NT2/D1 (cell line): ENCODE data around the gene ADAP2.

Experiments
- DNase-seq: peaks from one replicate; pipeline ENCODE4 v3.0.0-alpha.2; 2011; ENCODE audit warnings: low read depth, low spot score
- H3K27me3 ChIP-seq: 2 replicates; pipeline ENCODE4 v1.6.0; 2011; ENCODE audit warnings: mild to moderate bottlenecking; ENCODE audit not compliant: insufficient read length, insufficient read depth
- H3K36me3 ChIP-seq: 2 replicates; pipeline ENCODE4 v1.6.1; 2011; ENCODE audit warnings: mild to moderate bottlenecking, low read length, mixed read lengths; ENCODE audit not compliant: insufficient read depth, insufficient read length
- H3K4me1 ChIP-seq: 2 replicates; pipeline ENCODE4 v1.5.1; 2011; ENCODE audit not compliant: insufficient read depth, insufficient read length
- H3K4me3 ChIP-seq: 2 replicates; pipeline ENCODE4 v1.5.1; 2011; ENCODE audit warnings: low read depth; ENCODE audit not compliant: insufficient read length
- H3K9ac ChIP-seq: 2 replicates; pipeline ENCODE4 v1.6.0; 2011; ENCODE audit warnings: low read depth; ENCODE audit not compliant: insufficient read length
- H3K9me3 ChIP-seq: 2 replicates; pipeline ENCODE4 v1.5.1; 2011; ENCODE audit warnings: mild to moderate bottlenecking, low read length; ENCODE audit not compliant: insufficient read depth
- SUZ12 ChIP-seq: IDR thresholded peaks from 2 replicates; pipeline ENCODE4 v1.6.1; 2011; ENCODE audit not compliant: insufficient read length, insufficient read depth; ENCODE audit errors: extremely low read depth
- YY1 ChIP-seq: IDR thresholded peaks from 2 replicates; pipeline ENCODE4 v1.6.1; 2011; ENCODE audit not compliant: insufficient read length, insufficient read depth
- ZNF274 ChIP-seq: IDR thresholded peaks from 2 replicates; pipeline ENCODE4 v1.6.1; 2011; ENCODE audit warnings: mild to moderate bottlenecking, low read depth, low read length

The ADAP2 gene

DNA sequence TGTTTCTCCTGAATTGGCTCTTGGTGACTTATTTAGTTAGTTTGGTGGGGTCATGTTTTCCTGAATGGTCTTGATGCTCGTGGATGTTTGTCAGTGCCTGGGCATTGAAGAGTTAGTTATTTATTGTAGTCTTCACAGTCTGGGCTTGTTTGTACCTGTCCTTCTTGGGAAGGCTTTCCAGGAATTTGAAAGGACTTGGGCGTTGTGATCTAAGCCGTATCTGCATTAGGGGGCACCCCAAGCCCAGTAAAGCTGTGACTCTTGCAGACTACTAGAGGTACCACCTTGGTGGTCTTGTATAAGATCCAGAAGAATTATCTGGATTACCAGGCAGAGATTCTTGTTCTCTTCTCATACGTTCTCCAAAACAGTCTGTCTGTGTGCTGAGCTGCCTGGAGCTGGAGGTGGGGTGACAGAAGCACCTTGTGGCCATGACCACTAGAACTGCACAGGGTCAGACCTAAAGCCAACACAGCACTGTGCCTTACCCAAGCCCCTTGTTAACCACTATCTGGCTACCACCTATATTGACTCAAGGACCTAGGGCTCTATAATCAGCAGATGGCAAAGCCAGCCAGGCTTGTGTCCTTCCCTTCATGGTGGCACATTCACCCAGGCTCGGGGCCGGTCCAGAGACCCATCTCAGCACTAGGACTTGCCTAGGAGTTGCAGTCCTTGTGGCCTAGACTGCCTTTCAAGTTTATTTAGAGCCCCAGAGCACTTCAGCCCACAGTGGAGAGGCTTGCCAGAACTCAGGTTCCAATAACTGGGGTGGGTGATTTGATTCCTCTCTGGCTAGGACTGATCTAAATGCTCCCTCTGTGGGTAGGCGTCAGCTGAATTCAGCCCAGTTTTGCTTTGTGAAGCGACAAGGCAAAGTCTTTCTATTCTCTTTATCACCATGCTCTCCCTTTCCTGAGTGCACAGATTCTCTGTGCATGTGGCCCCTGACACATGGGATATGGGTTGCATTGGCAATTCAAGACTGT is 60.1 kb downstream of the ADAP2 start:
- no peak overlapping the region for H3K4me3 ChIP-seq
- H3K9me3 ChIP-seq: no peaks in the 10 kb centered on the region
- no peak for TF ChIP-seq ZNF274
- TF ChIP-seq SUZ12: no peak
- no peak overlapping the region for H3K9ac ChIP-seq
- no peaks in the 10 kb centered on the region for H3K27me3 ChIP-seq
- no peak for DNase-seq
- H3K4me1 ChIP-seq: no peaks in the 10 kb centered on the region
- peaks cover 3% of the 10 kb centered on the region for H3K36me3 ChIP-seq

DNA sequence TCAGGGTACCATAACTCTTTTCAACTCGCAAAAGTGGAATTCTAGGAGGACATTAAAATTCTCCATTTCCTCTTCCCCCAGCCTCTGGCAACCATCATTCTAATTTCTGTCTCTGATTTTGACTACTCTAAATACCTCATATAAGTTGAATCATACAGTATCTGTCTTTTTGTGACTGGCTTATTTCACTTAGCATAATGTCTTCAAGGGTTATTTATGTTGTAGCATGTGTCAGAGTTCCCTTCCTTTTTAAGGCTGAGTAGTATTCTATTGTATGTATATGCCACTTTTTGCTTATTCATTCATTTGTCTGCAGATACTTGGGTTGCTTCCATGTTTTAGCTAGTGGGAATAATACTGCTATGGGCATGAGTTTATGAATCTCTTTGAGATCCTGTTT is 61.1 kb downstream of the ADAP2 start:
- no peaks in the 10 kb centered on the region for H3K27me3 ChIP-seq
- TF ChIP-seq YY1 (no peak), ZNF274 (no peak), SUZ12 (no peak)
- peaks cover 3% of the 10 kb centered on the region for H3K36me3 ChIP-seq
- no peak overlapping the region for H3K9ac ChIP-seq
- no peaks in the 10 kb centered on the region for H3K4me1 ChIP-seq
- DNase-seq: no peak
- no peak overlapping the region for H3K4me3 ChIP-seq
- no peaks in the 10 kb centered on the region for H3K9me3 ChIP-seq

DNA sequence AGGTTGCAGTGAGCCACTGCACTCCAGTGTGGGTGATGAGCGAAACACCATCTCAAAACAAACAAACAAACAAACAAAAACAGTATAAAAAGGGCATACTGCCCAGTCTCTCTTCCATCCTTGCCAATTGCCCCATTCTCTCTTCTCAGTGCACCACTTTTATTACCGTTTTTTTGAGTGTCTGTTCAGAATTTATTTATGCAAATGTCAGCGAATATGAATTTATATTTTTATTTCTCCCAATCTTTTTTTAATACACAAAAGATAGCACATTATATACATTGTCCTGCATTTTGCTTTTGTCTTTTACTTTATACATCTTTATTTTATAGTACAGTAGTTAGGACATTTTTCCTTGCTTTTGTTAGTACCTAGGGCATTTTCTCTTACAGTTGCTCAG is 68.7 kb downstream of the ADAP2 start:
- no peaks in the 10 kb centered on the region for H3K4me1 ChIP-seq
- peaks cover 5% of the 10 kb centered on the region for H3K36me3 ChIP-seq
- no peaks in the 10 kb centered on the region for H3K9me3 ChIP-seq
- H3K4me3 ChIP-seq: no peak overlapping the region
- DNase-seq: no peak
- no peak overlapping the region for H3K9ac ChIP-seq
- no peaks in the 10 kb centered on the region for H3K27me3 ChIP-seq
- no peak for TF ChIP-seq ZNF274
- TF ChIP-seq SUZ12: no peak
- TF ChIP-seq YY1: no peak

DNA sequence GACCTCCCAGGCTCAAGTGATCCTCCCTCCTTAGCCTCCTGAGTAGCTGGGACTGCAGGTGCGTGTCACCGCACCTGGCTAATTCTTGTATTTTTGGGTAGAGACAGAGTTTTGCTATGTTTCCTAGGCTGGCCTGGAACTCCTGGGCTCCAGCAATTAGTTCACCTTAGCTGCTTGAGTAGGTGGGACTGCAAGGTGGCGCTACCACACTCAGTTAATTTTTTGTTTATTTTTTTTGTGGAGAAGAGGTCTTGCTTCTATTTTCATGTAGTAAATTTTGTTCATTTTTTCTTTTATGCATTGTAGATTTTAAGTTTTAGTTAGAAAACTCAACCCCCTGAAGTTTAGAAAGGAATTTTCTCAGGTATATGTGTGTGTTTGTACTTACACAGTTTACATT is 70.8 kb downstream of the ADAP2 start:
- peaks cover 12% of the 10 kb centered on the region for H3K36me3 ChIP-seq
- H3K27me3 ChIP-seq: no peaks in the 10 kb centered on the region
- no peaks in the 10 kb centered on the region for H3K9me3 ChIP-seq
- no peaks in the 10 kb centered on the region for H3K4me1 ChIP-seq
- DNase-seq: no peak
- no peak overlapping the region for H3K4me3 ChIP-seq
- no peak overlapping the region for H3K9ac ChIP-seq
- no peak for TF ChIP-seq ZNF274
- no peak for TF ChIP-seq YY1
- TF ChIP-seq SUZ12: no peak

DNA sequence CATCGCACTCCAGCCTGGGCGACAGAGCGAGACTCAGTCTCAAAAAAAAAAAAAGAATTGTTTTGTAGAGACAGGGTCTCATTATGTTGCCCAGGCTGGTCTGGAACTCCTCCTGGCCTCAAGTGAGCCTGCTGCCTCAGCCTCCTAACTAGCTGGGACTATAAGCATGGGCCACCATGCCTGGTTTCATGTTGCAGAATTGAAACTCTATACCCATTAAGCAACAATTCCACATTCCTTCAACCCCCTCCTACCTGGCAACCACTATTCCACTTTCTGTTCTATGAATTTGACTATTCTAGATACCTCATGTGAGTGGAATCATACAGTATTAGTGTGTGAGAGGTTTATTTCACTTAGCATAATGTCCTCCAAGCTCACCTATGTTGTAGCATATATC is 73.6 kb downstream of the ADAP2 start:
- no peak overlapping the region for H3K9ac ChIP-seq
- no peaks in the 10 kb centered on the region for H3K4me1 ChIP-seq
- no peak for DNase-seq
- H3K27me3 ChIP-seq: no peaks in the 10 kb centered on the region
- TF ChIP-seq ZNF274 (no peak), SUZ12 (no peak), YY1 (no peak)
- peaks cover 19% of the 10 kb centered on the region for H3K36me3 ChIP-seq
- H3K4me3 ChIP-seq: no peak overlapping the region
- H3K9me3 ChIP-seq: no peaks in the 10 kb centered on the region

DNA sequence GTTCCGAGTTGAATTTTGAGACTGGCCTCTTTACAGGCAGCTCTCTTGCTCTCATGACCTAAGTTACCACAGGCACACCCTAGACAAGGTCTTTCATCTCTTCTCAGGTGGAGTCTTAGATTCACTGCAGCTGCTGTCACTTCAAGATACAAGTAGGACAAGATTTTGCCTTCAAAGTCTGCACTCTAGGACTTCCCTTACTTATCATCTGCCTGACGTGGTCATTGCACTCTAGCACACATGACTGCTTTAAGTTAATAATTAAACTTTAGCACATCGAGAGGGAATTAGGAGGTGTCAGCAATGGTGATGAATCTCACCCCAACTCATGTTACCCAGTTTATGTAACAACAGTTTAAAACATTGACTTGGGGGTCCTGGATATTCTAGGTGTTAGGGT is 74.7 kb downstream of the ADAP2 start:
- H3K4me1 ChIP-seq: no peaks in the 10 kb centered on the region
- no peak overlapping the region for H3K9ac ChIP-seq
- no peak for TF ChIP-seq YY1
- no peak for TF ChIP-seq SUZ12
- no peak for TF ChIP-seq ZNF274
- H3K36me3 ChIP-seq: peaks cover 19% of the 10 kb centered on the region
- no peak overlapping the region for H3K4me3 ChIP-seq
- H3K9me3 ChIP-seq: no peaks in the 10 kb centered on the region
- H3K27me3 ChIP-seq: no peaks in the 10 kb centered on the region
- DNase-seq: no peak

DNA sequence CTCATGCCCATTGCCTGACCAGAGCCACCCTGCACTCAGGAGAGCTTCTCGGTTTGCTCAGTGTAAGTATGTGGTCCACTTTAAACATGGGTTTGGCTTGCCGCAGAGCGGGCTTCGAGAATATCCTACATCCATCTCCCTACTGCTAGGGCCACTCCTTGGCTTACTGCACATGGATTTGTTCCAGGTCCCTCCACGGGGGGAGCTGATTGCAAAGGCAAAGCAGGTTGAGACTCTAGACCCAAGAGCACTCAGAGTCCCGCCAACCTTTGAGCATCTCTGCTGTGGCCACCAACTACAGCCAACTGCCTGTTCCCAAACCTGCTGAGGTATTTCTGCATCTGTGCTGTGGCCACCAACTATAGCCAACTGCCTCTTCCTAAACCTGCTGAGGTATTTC is 75.5 kb downstream of the ADAP2 start:
- H3K9ac ChIP-seq: no peak overlapping the region
- H3K4me3 ChIP-seq: no peak overlapping the region
- no peaks in the 10 kb centered on the region for H3K9me3 ChIP-seq
- peaks cover 19% of the 10 kb centered on the region for H3K36me3 ChIP-seq
- no peaks in the 10 kb centered on the region for H3K4me1 ChIP-seq
- TF ChIP-seq ZNF274 (no peak), YY1 (no peak), SUZ12 (no peak)
- DNase-seq: no peak
- no peaks in the 10 kb centered on the region for H3K27me3 ChIP-seq
